HCT116 (cell line): ENCODE data around the gene SLC22A7. TPM values are rescaled to one million over a fixed set of nuclear protein-coding genes. Genes with fewer than 3 reads are reported as not detected.

Source experiments
- ATAC-seq: fragments of 200-7000 bp; cut with Tn5 transposase; 2 replicates; pipeline ENCODE4 v1.9.1; 2020; ENCODE audit warnings: mild to moderate bottlenecking, moderate library complexity
- BruUV-seq: library from RNA; stranded (reverse); fragments of 400-500 nt; replicated peaks from 2 replicates; lab custom pipeline; 2021; lab: Mats Ljungman, UMichigan
- CTCF ChIA-PET: fragments of 300-600 bp; sonication (Branson Sonifier 250); formaldehyde crosslinking; loops from one replicate; lab custom pipeline; 2021; ENCODE audit warnings: antibody characterized with exemption; lab: Charles Lee
- POLR2A ChIA-PET: fragments of 300-600, 350-600 bp; sonication (Branson Sonifier 250); formaldehyde crosslinking; loops from one replicate; lab custom pipeline; 2021; ENCODE audit warnings: antibody characterized with exemption; lab: Charles Lee
- RAD21 ChIA-PET, 2 experiments: fragments of 300-600 bp; sonication (Branson Sonifier 250); formaldehyde crosslinking; loops; one replicate each; lab custom pipeline; 2023; ENCODE audit warnings: low total read pairs in 2 of 2; ENCODE audit not compliant: uncharacterized antibody in 2 of 2, unreplicated experiment in 2 of 2, low non-redundant PET in 1 of 2; lab: Charles Lee
- DNase-seq: peaks from one replicate; pipeline ENCODE4 v3.0.0-alpha.2; 2010; ENCODE audit warnings: low read depth, low spot score
- H2AFZ ChIP-seq: fragments of 200-600 bp; shearing (Covaris generic), sonication (generic); 2 replicates; pipeline ENCODE4 v1.6.1; 2017; ENCODE audit warnings: low read depth, mixed run types, mixed read lengths, antibody characterized with exemption, low read length; ENCODE audit not compliant: poor library complexity, severe bottlenecking
- H3K27ac ChIP-seq: 2 replicates; pipeline ENCODE4 v1.5.1; 2012; ENCODE audit warnings: low read depth, low read length
- H3K27me3 ChIP-seq: fragments of 200-600 bp; sonication (generic); 2 replicates; pipeline ENCODE4 v1.6.1; 2016; ENCODE audit warnings: mixed run types, low read length, mixed read lengths; ENCODE audit not compliant: insufficient read depth
- H3K36me3 ChIP-seq, 2 experiments: fragments of 200-500 bp in 1 of 2; fragments of 200-600 bp in 1 of 2; sonication (Bioruptor generic) in 1 of 2; sonication (generic) in 1 of 2; 2 replicates each; pipeline versions ENCODE4 v1.5.1 to v1.6.1; 2014 to 2016; ENCODE audit warnings: low read length in 2 of 2, inconsistent platforms in 1 of 2, mixed read lengths in 1 of 2, mixed run types in 1 of 2; ENCODE audit not compliant: insufficient read depth in 2 of 2, control insufficient read depth in 1 of 2
- H3K4me1 ChIP-seq, 2 experiments: fragments of 200-600 bp in 1 of 2; sonication (generic) in 1 of 2; 2 replicates each; pipeline versions ENCODE4 v1.5.1 to v1.6.1; 2012 to 2017; ENCODE audit warnings: low read length in 2 of 2, inconsistent platforms in 1 of 2, mild to moderate bottlenecking in 1 of 2, mixed read lengths in 1 of 2, mixed run types in 1 of 2, moderate library complexity in 1 of 2; ENCODE audit not compliant: insufficient read depth in 2 of 2, control insufficient read depth in 1 of 2
- H3K4me2 ChIP-seq: fragments of 200-600 bp; sonication (generic); 2 replicates; pipeline ENCODE4 v1.6.1; 2017; ENCODE audit warnings: mixed run types, low read length, mixed read lengths
- H3K4me3 ChIP-seq, 2 experiments: fragments of 200-600 bp in 1 of 2; sonication (generic) in 1 of 2; replicated peaks in 1 of 2; 2 replicates each; pipeline ENCODE4 v1.5.1; 2011 to 2016; ENCODE audit warnings: low read length in 2 of 2, control low read depth in 1 of 2, low read depth in 1 of 2, mild to moderate bottlenecking in 1 of 2, mixed read lengths in 1 of 2, mixed run types in 1 of 2
- H3K79me2 ChIP-seq: fragments of 200-600 bp; sonication (generic); 2 replicates; pipeline ENCODE4 v1.6.1; 2017; ENCODE audit warnings: mild to moderate bottlenecking, mixed run types, low read length, moderate library complexity, mixed read lengths; ENCODE audit not compliant: insufficient read depth
- H3K9ac ChIP-seq: fragments of 200-600 bp; sonication (generic); 2 replicates; pipeline ENCODE4 v1.6.1; 2016; ENCODE audit warnings: low read length, mixed read lengths
- H3K9me2 ChIP-seq: fragments of 200-600 bp; sonication (generic), shearing (Covaris generic); 2 replicates; pipeline ENCODE4 v1.6.1; 2017; ENCODE audit warnings: mixed run types, mild to moderate bottlenecking, moderate library complexity; ENCODE audit not compliant: insufficient read depth
- H3K9me3 ChIP-seq, 2 experiments: fragments of 200-500 bp in 1 of 2; fragments of 200-600 bp in 1 of 2; sonication (Bioruptor generic) in 1 of 2; sonication (generic) in 1 of 2; 2 replicates each; pipeline ENCODE4 v1.6.1; 2014 to 2017; ENCODE audit warnings: low read length in 2 of 2, mixed read lengths in 2 of 2, inconsistent platforms in 1 of 2, low read depth in 1 of 2, mild to moderate bottlenecking in 1 of 2, mixed run types in 1 of 2, moderate library complexity in 1 of 2; ENCODE audit not compliant: control insufficient read depth in 1 of 2, insufficient read depth in 1 of 2
- H4K20me1 ChIP-seq: fragments of 200-600 bp; sonication (generic), shearing (Covaris generic); 2 replicates; pipeline ENCODE4 v1.6.1; 2017; ENCODE audit warnings: mixed run types, mild to moderate bottlenecking, moderate library complexity; ENCODE audit not compliant: insufficient read depth
- CEBPB ChIP-seq: IDR thresholded peaks from 2 replicates; pipeline ENCODE4 v1.6.1; 2012; ENCODE audit warnings: low read depth
- EZH2 ChIP-seq: fragments of 200-600 bp; sonication (generic); IDR thresholded peaks from 2 replicates; pipeline ENCODE4 v1.6.1; 2017; ENCODE audit warnings: antibody characterized with exemption, mixed run types
- FOSL1 ChIP-seq: IDR thresholded peaks from 2 replicates; pipeline ENCODE4 v1.6.1; 2012; ENCODE audit warnings: low read depth
- SRF ChIP-seq: IDR thresholded peaks from 2 replicates; pipeline ENCODE4 v1.6.1; 2012; ENCODE audit warnings: low read depth
- TCF7L2 ChIP-seq: IDR thresholded peaks from 2 replicates; pipeline ENCODE4 v1.7.0; 2011; ENCODE audit warnings: borderline replicate concordance, inconsistent platforms; ENCODE audit not compliant: insufficient read depth, insufficient read length; ENCODE audit errors: extremely low read depth
- YY1 ChIP-seq: IDR thresholded peaks from 2 replicates; pipeline ENCODE4 v1.6.1; 2011; ENCODE audit warnings: low read length, low read depth, moderate library complexity, mild to moderate bottlenecking; ENCODE audit not compliant: insufficient replicate concordance; ENCODE audit errors: extremely low read depth
- intact Hi-C: fragments of 100-400 bp; cut with micrococcal nuclease; formaldehyde crosslinking; loops from 2 replicates; pipeline ENCODE4 v1.10.0; 2022
- total RNA-seq: library from RNA; stranded (reverse); gene quantifications from one replicate; pipeline ENCODE4 v1.2.1, GENCODE V29; 2021; ENCODE audit not compliant: unreplicated experiment
- TF ChIP-seq, protein P1 (sequence below), 3 experiments: fragments of 200-600 bp in 1 of 3; sonication (generic) in 1 of 3; IDR thresholded peaks in 2 of 3; conservative IDR thresholded peaks in 1 of 3; 2 replicates each; pipeline ENCODE4 v1.5.1; 2012 to 2017; ENCODE audit warnings: low read depth in 2 of 3, low read length in 2 of 3, antibody characterized with exemption in 1 of 3, borderline replicate concordance in 1 of 3, control low read depth in 1 of 3, mild to moderate bottlenecking in 1 of 3, mixed read lengths in 1 of 3, mixed run types in 1 of 3, moderate library complexity in 1 of 3; ENCODE audit not compliant: insufficient read depth in 1 of 3
- TF ChIP-seq, protein P2 (sequence below): IDR thresholded peaks from 2 replicates; pipeline ENCODE4 v1.6.1; 2012; ENCODE audit warnings: low read depth
- TF ChIP-seq, protein P3 (sequence below): IDR thresholded peaks from 2 replicates; pipeline ENCODE4 v1.6.1; 2011; ENCODE audit warnings: mild to moderate bottlenecking, low read length, moderate library complexity; ENCODE audit not compliant: insufficient replicate concordance; ENCODE audit errors: extremely low read depth

The SLC22A7 gene
- total RNA-seq, 1 experiment from 2014 or later: not detected

DNA sequence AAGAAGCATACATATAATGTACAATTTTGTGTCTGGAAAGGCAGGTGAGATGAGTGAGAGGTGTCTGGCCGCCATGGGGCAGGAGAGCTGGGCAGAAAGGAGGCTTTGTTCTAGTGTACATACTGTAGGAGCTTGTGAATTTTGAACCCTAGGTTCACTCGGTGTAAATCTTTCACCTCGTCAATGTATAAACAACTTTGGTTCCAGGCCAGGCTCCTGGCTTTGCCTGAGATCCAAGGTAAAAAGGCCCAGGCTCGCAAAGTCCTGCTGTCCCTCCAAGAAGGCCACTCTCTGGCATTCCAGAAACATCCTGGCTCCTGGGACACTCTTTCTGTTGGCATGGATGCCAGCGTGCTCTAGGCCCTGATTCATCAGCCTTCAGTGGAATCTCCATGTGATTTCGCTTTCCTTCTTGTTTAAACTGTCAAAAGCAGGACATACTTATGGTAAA lies 7.1 kb upstream of the SLC22A7 start:
- intact Hi-C loops: no loop called here
- H3K4me3 ChIP-seq: no peak overlapping the region
- TF ChIP-seq EZH2 (no peak), CEBPB (no peak), TCF7L2 (no peak), FOSL1 (no peak), SRF (no peak), YY1 (no peak)
- TF ChIP-seq, protein P1, sequence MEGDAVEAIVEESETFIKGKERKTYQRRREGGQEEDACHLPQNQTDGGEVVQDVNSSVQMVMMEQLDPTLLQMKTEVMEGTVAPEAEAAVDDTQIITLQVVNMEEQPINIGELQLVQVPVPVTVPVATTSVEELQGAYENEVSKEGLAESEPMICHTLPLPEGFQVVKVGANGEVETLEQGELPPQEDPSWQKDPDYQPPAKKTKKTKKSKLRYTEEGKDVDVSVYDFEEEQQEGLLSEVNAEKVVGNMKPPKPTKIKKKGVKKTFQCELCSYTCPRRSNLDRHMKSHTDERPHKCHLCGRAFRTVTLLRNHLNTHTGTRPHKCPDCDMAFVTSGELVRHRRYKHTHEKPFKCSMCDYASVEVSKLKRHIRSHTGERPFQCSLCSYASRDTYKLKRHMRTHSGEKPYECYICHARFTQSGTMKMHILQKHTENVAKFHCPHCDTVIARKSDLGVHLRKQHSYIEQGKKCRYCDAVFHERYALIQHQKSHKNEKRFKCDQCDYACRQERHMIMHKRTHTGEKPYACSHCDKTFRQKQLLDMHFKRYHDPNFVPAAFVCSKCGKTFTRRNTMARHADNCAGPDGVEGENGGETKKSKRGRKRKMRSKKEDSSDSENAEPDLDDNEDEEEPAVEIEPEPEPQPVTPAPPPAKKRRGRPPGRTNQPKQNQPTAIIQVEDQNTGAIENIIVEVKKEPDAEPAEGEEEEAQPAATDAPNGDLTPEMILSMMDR (IDR thresholded peaks at IDR 0.05 in 2 of 3, conservative IDR thresholded peaks at IDR 0.05 in 1 of 3; ENCODE audit: borderline replicate concordance in 1 of 3, insufficient read depth in 1 of 3, low read depth in 2 of 3, low read length in 2 of 3): no peak
- TF ChIP-seq, protein P2, sequence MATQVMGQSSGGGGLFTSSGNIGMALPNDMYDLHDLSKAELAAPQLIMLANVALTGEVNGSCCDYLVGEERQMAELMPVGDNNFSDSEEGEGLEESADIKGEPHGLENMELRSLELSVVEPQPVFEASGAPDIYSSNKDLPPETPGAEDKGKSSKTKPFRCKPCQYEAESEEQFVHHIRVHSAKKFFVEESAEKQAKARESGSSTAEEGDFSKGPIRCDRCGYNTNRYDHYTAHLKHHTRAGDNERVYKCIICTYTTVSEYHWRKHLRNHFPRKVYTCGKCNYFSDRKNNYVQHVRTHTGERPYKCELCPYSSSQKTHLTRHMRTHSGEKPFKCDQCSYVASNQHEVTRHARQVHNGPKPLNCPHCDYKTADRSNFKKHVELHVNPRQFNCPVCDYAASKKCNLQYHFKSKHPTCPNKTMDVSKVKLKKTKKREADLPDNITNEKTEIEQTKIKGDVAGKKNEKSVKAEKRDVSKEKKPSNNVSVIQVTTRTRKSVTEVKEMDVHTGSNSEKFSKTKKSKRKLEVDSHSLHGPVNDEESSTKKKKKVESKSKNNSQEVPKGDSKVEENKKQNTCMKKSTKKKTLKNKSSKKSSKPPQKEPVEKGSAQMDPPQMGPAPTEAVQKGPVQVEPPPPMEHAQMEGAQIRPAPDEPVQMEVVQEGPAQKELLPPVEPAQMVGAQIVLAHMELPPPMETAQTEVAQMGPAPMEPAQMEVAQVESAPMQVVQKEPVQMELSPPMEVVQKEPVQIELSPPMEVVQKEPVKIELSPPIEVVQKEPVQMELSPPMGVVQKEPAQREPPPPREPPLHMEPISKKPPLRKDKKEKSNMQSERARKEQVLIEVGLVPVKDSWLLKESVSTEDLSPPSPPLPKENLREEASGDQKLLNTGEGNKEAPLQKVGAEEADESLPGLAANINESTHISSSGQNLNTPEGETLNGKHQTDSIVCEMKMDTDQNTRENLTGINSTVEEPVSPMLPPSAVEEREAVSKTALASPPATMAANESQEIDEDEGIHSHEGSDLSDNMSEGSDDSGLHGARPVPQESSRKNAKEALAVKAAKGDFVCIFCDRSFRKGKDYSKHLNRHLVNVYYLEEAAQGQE: no peak
- TF ChIP-seq, protein P3, sequence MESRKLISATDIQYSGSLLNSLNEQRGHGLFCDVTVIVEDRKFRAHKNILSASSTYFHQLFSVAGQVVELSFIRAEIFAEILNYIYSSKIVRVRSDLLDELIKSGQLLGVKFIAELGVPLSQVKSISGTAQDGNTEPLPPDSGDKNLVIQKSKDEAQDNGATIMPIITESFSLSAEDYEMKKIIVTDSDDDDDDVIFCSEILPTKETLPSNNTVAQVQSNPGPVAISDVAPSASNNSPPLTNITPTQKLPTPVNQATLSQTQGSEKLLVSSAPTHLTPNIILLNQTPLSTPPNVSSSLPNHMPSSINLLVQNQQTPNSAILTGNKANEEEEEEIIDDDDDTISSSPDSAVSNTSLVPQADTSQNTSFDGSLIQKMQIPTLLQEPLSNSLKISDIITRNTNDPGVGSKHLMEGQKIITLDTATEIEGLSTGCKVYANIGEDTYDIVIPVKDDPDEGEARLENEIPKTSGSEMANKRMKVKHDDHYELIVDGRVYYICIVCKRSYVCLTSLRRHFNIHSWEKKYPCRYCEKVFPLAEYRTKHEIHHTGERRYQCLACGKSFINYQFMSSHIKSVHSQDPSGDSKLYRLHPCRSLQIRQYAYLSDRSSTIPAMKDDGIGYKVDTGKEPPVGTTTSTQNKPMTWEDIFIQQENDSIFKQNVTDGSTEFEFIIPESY: no peak
- no peaks in the 10 kb centered on the region for H4K20me1 ChIP-seq
- H3K9me2 ChIP-seq: no peaks in the 10 kb centered on the region
- H3K79me2 ChIP-seq: no peaks in the 10 kb centered on the region
- H3K27me3 ChIP-seq: no peaks in the 10 kb centered on the region
- ChIA-PET POLR2A (no interaction called here), CTCF (no interaction called here), RAD21 (no interaction called here)
- H3K9me3 ChIP-seq: no peaks in the 10 kb centered on the region
- no peak overlapping the region for H3K9ac ChIP-seq
- H3K27ac ChIP-seq: no peak overlapping the region
- BruUV-seq: no TSS peak
- no peaks in the 10 kb centered on the region for H3K36me3 ChIP-seq
- ATAC-seq (no peak), DNase-seq (no peak)
- H2AFZ ChIP-seq: no peak overlapping the region
- H3K4me2 ChIP-seq: no peak overlapping the region
- no peaks in the 10 kb centered on the region for H3K4me1 ChIP-seq
